Adipocyte (in vitro differentiated cells): ENCODE data around the gene KCP.

Source experiments
- DNase-seq: peaks from one replicate; pipeline ENCODE4 v3.0.0-alpha.2; 2015; ENCODE audit warnings: low read depth
- H3K27me3 ChIP-seq: replicated peaks from 2 replicates; pipeline ENCODE4 v1.7.0; 2013; ENCODE audit warnings: mild to moderate bottlenecking, low read length, moderate library complexity; ENCODE audit not compliant: control insufficient read depth, insufficient read depth
- H3K36me3 ChIP-seq: 2 replicates; pipeline ENCODE4 v1.7.0; 2013; ENCODE audit warnings: low read length, mild to moderate bottlenecking, moderate library complexity; ENCODE audit not compliant: control insufficient read depth, insufficient read depth, severe bottlenecking
- H3K4me1 ChIP-seq: 2 replicates; pipeline ENCODE4 v1.7.0; 2013; ENCODE audit warnings: mild to moderate bottlenecking, low read length, moderate library complexity; ENCODE audit not compliant: control insufficient read depth, insufficient read depth
- H3K4me3 ChIP-seq: 2 replicates; pipeline ENCODE4 v1.7.0; 2013; ENCODE audit warnings: mild to moderate bottlenecking, low read length, moderate library complexity
- H3K9ac ChIP-seq: 2 replicates; pipeline ENCODE4 v1.7.0; 2013; ENCODE audit warnings: mild to moderate bottlenecking, low read length, moderate library complexity
- H3K9me3 ChIP-seq: 2 replicates; pipeline ENCODE4 v1.7.0; 2013; ENCODE audit warnings: mild to moderate bottlenecking, low read length, moderate library complexity; ENCODE audit not compliant: control insufficient read depth

Gene KCP

DNA sequence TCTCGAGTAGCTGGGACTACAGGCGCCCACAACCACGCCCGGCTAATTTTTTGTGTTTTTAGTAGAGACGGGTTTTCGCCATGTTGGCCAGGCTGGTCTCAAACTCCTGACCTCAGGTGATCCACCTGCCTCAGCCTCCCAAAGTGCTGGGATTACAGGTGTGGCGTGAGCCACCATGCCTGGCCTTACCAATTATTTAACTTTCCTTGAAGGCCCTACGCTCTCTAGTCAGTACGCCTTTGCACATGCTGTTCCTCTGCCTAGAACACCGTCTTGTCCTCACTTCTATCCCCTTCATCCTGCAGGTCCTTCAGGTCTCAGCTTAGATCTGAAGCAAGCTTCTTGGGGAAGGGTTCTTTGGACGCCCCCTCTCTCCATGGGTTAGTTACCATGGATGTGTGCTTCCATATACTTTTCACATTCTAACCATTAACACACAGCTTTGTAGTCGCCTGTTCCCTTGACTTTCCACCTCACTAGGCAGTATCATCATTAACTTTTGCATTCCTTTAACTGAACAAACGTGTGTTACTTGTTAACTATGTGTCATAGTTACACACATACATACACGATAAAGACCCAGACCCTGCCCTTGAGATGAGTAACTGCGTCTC, 48.4 kb downstream of the KCP start:
- Histone ChIP-seq H3K36me3 (peaks cover 22% of the 10 kb centered on the region), H3K4me3 (peak overlapping the region; percentile 92)

GRCh38 chr7:128860158-128861073, 50.1 kb downstream of the KCP start:
- Histone ChIP-seq H3K4me1 (peaks cover 35% of the 10 kb centered on the region), H3K36me3 (peaks cover 30% of the 10 kb centered on the region), H3K27me3 (no peaks in the 10 kb centered on the region), H3K9ac (peak overlapping the region; percentile 40), H3K4me3 (no peak overlapping the region), H3K9me3 (no peaks in the 10 kb centered on the region)
- peak; percentile 33 for DNase-seq

More for the DNA sequence above, 48.4 kb downstream of the KCP start:
- Histone ChIP-seq H3K9ac (peak overlapping the region; percentile 94), H3K27me3 (no peaks in the 10 kb centered on the region), H3K9me3 (no peaks in the 10 kb centered on the region), H3K4me1 (peaks cover 35% of the 10 kb centered on the region)
- no peak for DNase-seq

DNA sequence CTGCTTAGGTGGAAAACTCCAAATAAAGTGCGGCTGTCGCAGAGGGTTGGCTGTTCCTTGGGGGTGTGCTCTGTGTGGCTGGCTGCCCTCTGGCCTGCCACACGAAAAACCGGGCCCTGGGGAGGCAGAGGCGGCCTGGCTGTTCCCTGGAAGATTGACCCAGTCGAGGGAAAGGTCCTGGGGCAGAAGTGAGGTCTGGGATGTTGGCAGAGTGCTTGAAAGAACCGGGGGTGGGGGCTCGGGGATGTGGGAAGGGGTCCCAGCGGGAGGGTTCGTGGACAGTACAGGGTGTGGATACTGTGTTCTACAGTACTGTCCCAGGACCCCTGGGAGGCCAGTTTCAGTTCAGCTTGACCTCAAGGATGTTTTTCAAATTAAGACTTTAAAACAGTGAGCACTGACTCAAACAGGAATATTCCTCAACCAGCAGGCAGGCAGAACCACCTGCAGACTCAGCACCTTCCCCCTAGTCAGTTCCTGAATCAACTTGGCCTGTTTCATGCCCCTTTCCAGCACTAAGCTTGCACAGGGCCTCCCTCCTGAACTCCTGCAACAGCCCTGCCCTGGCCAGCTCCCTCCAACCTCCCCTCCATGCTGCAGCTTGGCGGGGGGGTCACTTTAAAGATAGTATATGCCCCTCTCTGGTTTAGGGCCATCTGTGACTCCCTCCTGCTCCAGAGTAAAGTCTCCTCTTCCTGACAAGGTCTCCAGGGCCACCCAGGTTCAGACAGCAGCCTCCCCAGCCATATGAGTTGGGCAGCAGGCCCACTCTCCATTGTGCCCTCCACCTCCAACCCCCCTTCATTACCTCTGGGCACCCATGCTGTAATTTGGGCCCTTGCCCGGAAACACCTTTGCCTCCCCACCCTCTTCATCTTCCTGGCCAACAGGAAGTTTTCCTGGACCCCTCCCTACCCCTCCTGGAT, 51.0 kb downstream of the KCP start:
- peaks cover 35% of the 10 kb centered on the region for H3K4me1 ChIP-seq
- no peak overlapping the region for H3K4me3 ChIP-seq
- H3K9ac ChIP-seq = peak overlapping the region; percentile 70
- peaks cover 30% of the 10 kb centered on the region for H3K36me3 ChIP-seq
- H3K9me3 ChIP-seq = no peaks in the 10 kb centered on the region
- DNase-seq = no peak
- H3K27me3 ChIP-seq = no peaks in the 10 kb centered on the region

DNA sequence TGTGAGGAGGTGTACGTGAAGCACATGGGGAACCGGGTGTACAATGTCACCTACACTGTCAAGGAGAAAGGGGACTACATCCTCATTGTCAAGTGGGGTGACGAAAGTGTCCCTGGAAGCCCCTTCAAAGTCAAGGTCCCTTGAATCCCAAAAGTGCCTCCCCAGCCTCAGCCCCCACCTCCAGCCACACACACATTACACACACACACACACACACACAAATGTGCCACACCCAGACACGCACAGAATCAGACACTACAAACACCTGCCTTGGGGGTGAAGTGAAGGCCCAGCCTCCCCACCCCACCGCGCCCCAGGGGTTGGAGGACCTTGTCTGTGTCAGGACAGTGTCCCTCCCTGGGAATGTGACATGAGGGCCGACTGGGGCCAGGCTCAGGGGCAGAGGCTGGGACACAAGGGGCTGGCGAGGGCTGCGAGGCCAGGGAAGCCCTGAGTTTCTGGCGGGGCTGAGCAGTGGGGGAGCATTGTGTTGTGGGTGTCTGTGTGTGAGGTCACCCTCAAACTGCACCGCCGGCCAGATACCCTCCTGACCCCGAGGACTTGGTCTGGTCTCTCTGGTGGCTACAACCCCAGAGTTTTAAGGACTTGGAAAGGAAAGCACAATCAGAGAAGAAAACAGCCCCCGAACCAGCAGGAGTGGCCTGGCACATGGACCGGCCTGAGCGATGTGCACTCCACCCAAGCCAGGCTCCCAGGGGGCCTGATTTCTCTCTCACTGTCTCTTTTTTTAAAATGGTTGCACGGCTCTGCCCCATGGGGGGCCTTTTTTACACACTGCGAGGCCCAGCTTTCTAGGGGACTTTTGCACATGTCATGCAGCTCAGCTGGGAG, 51.9 kb downstream of the KCP start:
- no peak for DNase-seq
- Histone ChIP-seq H3K4me1 (peaks cover 31% of the 10 kb centered on the region), H3K27me3 (no peaks in the 10 kb centered on the region), H3K4me3 (peak overlapping the region; percentile 16), H3K9ac (peak overlapping the region; percentile 70), H3K36me3 (peaks cover 39% of the 10 kb centered on the region), H3K9me3 (no peaks in the 10 kb centered on the region)

GRCh38 chr7:128856001-128856718, 54.3 kb downstream of the KCP start:
- H3K9me3 ChIP-seq = no peaks in the 10 kb centered on the region
- no peak overlapping the region for H3K9ac ChIP-seq
- no peaks in the 10 kb centered on the region for H3K27me3 ChIP-seq
- no peak for DNase-seq
- no peak overlapping the region for H3K4me3 ChIP-seq
- H3K36me3 ChIP-seq = peaks cover 64% of the 10 kb centered on the region
- H3K4me1 ChIP-seq = peaks cover 22% of the 10 kb centered on the region

GRCh38 chr7:128855559-128855958, 55.0 kb downstream of the KCP start:
- H3K36me3 ChIP-seq = peaks cover 70% of the 10 kb centered on the region
- peaks cover 19% of the 10 kb centered on the region for H3K4me1 ChIP-seq
- H3K9me3 ChIP-seq = no peaks in the 10 kb centered on the region
- H3K9ac ChIP-seq = no peak overlapping the region
- no peak overlapping the region for H3K4me3 ChIP-seq
- no peak for DNase-seq
- H3K27me3 ChIP-seq = no peaks in the 10 kb centered on the region

- H3K27me3 ChIP-seq = no peaks in the 10 kb centered on the region
- no peak for DNase-seq
- H3K9ac ChIP-seq = no peak overlapping the region
- no peak overlapping the region for H3K4me3 ChIP-seq
- H3K36me3 ChIP-seq = peaks cover 81% of the 10 kb centered on the region
- no peaks in the 10 kb centered on the region for H3K9me3 ChIP-seq
- peaks cover 12% of the 10 kb centered on the region for H3K4me1 ChIP-seq
These were observed 56.1 kb downstream of the KCP start for GRCh38 chr7:128854396-128854795.

GRCh38 chr7:128853799-128854198, 56.7 kb downstream of the KCP start:
- no peak overlapping the region for H3K9ac ChIP-seq
- H3K27me3 ChIP-seq = no peaks in the 10 kb centered on the region
- DNase-seq = no peak
- H3K4me3 ChIP-seq = no peak overlapping the region
- peaks cover 7% of the 10 kb centered on the region for H3K4me1 ChIP-seq
- no peaks in the 10 kb centered on the region for H3K9me3 ChIP-seq
- peaks cover 86% of the 10 kb centered on the region for H3K36me3 ChIP-seq

DNA sequence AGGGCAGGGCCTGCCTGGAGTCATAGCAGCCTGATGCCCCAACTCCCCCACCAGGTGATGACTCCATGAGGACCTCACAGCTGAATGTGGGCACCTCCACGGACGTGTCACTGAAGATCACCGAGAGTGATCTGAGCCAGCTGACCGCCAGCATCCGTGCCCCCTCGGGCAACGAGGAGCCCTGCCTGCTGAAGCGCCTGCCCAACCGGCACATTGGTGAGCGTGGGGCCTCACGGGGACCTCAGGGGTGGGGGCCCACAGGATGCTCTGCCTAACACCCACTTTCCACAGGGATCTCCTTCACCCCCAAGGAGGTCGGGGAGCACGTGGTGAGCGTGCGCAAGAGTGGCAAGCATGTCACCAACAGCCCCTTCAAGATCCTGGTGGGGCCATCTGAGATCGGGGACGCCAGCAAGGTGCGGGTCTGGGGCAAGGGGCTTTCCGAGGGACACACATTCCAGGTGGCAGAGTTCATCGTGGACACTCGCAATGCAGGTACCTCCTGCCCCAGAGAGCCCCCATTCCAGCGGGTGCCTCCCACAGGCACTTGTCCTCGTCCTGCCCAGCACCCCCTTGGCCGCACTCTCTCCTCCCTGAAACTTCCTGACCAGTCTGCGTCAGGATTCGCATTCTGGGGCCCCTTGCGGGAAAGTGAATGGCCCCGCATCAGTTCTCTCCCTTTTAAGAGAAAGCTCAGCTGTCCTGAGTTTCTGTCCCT, 57.8 kb downstream of the KCP start:
- DNase-seq = no peak
- H3K36me3 ChIP-seq = peaks cover 92% of the 10 kb centered on the region
- H3K9ac ChIP-seq = no peak overlapping the region
- H3K4me3 ChIP-seq = no peak overlapping the region
- H3K27me3 ChIP-seq = no peaks in the 10 kb centered on the region
- H3K9me3 ChIP-seq = no peaks in the 10 kb centered on the region
- no peaks in the 10 kb centered on the region for H3K4me1 ChIP-seq
